Left ventricle myocardium inferior (tissue), 1 donor: ENCODE data around the gene PRELID1. TPM values are rescaled to one million over a fixed set of nuclear protein-coding genes. Genes with fewer than 3 reads are reported as not detected.

Source experiments
- DNase-seq: peaks from one replicate; pipeline ENCODE4 v3.0.0-alpha.2; 2020
- H3K27ac ChIP-seq: fragments of 200-600 bp; replicated peaks from 2 replicates; pipeline ENCODE4 v1.8.0; 2021
- H3K27me3 ChIP-seq: fragments of 200-600 bp; 2 replicates; pipeline ENCODE4 v1.8.0; 2021; ENCODE audit warnings: low read depth
- H3K36me3 ChIP-seq: fragments of 200-600 bp; 2 replicates; pipeline ENCODE4 v1.8.0; 2021
- H3K4me1 ChIP-seq: fragments of 200-600 bp; 2 replicates; pipeline ENCODE4 v1.8.0; 2021
- H3K4me3 ChIP-seq: fragments of 200-600 bp; 2 replicates; pipeline ENCODE4 v1.8.0; 2021; ENCODE audit warnings: mild to moderate bottlenecking, moderate library complexity
- H3K9me3 ChIP-seq: fragments of 200-600 bp; replicated peaks from 2 replicates; pipeline ENCODE4 v1.8.0; 2021
- intact Hi-C: fragments of 100-400 bp; cut with micrococcal nuclease; formaldehyde crosslinking; loops from one replicate; pipeline ENCODE4 v1.11.0; 2022
- total RNA-seq: library from RNA; stranded (reverse); fragmentation: NEBNext Ultra II Directional; extraction: Animal tissue kit (Norgen Biotek cat#: 25700); gene quantifications from one replicate; pipeline ENCODE4 v1.2.1, GENCODE V29; 2021
- TF ChIP-seq, protein P1 (sequence below): fragments of 200-600 bp; IDR thresholded peaks from 2 replicates; pipeline ENCODE4 v1.8.0; 2021; ENCODE audit warnings: antibody characterized with exemption, mild to moderate bottlenecking, borderline replicate concordance
- donor health status: DM: no; HTN: yes; CAD: no; lungs with severe emphysema.

Gene PRELID1
- total RNA-seq, 1 donor from 2014 or later = 40.0 TPM

DNA sequence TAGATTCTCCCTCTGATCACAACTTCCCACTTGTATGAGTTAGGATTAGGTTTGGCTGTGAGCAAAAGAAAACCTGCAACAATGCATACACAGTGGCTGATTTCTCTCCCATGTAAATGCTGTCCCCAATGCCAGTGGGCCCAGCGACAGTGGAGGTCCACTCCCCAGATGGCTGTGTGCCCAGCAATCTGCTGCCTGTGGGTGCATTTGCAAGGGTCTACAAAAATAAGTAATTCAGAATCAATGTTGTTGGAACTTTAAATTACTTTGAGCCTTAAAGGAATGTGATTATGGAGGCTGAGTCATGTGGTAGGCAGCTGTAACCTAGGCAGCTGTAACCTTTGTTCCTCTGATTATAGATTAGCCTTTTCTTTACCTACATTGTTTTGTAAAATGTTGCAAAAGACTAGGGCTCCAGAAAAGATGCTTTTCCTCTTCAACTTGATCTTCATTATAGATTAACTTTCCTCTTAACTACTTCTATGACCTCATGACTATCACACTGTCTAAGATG lies 22.3 kb downstream of the PRELID1 start:
- intact Hi-C loops = no loop called here
- no peaks in the 10 kb centered on the region for H3K9me3 ChIP-seq
- no peaks in the 10 kb centered on the region for H3K27me3 ChIP-seq
- no peak overlapping the region for H3K4me3 ChIP-seq
- TF ChIP-seq, protein P1, sequence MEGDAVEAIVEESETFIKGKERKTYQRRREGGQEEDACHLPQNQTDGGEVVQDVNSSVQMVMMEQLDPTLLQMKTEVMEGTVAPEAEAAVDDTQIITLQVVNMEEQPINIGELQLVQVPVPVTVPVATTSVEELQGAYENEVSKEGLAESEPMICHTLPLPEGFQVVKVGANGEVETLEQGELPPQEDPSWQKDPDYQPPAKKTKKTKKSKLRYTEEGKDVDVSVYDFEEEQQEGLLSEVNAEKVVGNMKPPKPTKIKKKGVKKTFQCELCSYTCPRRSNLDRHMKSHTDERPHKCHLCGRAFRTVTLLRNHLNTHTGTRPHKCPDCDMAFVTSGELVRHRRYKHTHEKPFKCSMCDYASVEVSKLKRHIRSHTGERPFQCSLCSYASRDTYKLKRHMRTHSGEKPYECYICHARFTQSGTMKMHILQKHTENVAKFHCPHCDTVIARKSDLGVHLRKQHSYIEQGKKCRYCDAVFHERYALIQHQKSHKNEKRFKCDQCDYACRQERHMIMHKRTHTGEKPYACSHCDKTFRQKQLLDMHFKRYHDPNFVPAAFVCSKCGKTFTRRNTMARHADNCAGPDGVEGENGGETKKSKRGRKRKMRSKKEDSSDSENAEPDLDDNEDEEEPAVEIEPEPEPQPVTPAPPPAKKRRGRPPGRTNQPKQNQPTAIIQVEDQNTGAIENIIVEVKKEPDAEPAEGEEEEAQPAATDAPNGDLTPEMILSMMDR = no peak
- peaks cover 22% of the 10 kb centered on the region for H3K36me3 ChIP-seq
- no peak overlapping the region for H3K27ac ChIP-seq
- peaks cover 15% of the 10 kb centered on the region for H3K4me1 ChIP-seq
- no peak for DNase-seq

DNA sequence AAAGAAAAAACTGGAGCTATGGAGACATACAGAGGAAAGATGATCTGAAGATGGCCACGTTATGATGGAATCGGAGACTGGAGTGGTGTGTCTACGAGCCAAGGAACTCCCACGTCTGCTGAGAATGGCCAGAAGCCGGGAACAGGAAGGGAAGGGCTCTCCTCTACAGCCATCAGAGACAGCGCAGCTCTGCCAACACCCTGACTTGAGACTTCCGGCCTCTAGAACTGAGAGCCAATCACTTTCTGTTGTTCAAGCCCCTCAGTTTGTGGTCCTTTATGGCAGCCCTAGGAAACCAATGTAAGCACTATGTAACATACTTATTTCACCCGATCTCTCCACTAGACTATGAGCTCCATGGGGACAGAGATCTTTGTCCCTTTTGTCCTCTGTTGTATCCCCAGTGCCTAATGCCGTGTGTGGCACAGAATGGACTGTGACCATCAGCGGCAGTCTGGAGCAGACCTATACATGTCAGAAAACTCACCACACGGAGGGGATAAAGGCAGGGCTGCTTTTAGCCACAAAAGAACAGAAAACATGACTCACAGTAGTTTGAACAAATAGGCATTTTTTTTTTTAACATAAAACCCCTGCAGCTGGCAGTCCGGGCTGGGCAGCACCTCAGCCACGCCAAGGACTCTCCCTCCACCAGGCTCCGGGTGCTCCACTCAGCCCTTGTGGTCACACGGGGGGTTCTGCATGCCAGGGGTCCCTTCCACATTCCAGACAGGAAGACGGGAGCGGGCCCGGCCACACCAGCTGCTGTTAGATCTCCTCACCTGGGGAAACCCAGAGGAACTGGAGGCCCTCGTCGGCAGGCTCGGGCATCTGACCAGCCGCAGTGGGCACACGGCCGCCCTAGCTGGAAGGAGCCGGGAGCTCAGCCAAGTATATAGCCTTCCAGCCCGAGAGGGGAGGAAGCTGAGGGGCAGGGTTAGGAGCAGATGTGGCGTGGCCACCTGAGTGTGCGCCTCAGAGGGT lies 24.2 kb downstream of the PRELID1 start:
- TF ChIP-seq, protein P1 = no peak
- Histone ChIP-seq H3K36me3 (peaks cover 39% of the 10 kb centered on the region), H3K27me3 (no peaks in the 10 kb centered on the region), H3K4me1 (peaks cover 15% of the 10 kb centered on the region), H3K27ac (peak overlapping the region; percentile 72), H3K9me3 (no peaks in the 10 kb centered on the region), H3K4me3 (no peak overlapping the region)
- peak; percentile 50 for DNase-seq
- intact Hi-C loops = no loop called here

DNA sequence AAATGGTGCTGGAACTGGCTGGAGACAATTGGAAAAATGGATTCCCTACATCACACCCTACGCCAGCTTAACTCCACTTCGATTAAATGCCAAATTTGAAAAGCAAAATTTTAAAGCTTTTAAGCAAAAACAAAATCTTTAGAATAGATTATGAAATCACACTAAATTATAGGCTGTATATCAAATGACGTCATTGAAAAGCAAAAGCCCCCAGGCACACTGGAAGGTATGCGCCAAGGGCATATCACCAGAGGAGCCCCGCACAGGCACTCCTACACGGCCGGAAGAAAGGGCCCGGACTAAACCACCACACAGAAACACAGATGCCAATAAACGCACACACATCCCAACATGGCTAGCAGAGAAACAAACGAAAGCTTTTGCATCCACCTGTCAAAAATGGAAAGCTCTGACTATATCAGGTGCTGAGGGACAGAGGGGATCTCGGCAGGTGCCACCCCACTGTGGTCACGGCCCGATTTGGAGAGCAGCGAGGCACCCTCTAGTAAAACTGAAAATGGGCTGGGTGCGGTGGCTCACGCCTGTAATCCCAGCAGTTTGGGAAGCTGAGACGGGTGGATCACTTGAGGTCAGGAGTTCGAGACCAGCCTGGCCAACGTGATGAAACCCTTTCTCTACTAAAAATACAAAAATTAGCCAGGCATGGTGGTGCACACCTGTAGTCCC lies 25.1 kb downstream of the PRELID1 start:
- TF ChIP-seq, protein P1 = no peak
- no peaks in the 10 kb centered on the region for H3K27me3 ChIP-seq
- H3K36me3 ChIP-seq = peaks cover 48% of the 10 kb centered on the region
- H3K4me1 ChIP-seq = peaks cover 15% of the 10 kb centered on the region
- H3K9me3 ChIP-seq = no peaks in the 10 kb centered on the region
- no peak overlapping the region for H3K4me3 ChIP-seq
- peak; percentile 1 for DNase-seq
- no peak overlapping the region for H3K27ac ChIP-seq
- intact Hi-C loops = no loop called here

DNA sequence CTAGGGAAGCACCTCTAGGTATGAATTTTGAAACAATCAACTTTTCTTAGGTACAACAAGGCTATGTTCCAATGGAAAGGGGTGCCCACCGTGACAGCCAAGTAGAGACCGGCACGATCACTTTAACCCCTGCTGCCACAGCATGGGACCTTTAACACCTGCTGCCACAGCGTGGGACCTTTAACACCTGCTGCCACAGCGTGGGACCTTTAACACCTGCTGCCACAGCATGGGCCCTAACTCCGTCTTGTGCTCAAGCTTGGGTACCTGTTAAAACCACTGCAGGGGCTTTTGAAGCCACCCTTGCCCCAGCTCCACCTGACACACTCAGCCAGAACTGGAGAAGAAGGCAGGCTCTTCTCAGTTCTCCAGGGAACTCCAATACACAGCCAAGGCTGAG lies 26.3 kb downstream of the PRELID1 start:
- peak; percentile 3 for DNase-seq
- Histone ChIP-seq H3K4me1 (peaks cover 24% of the 10 kb centered on the region), H3K27me3 (no peaks in the 10 kb centered on the region), H3K27ac (no peak overlapping the region), H3K36me3 (peaks cover 60% of the 10 kb centered on the region), H3K9me3 (no peaks in the 10 kb centered on the region), H3K4me3 (no peak overlapping the region)
- TF ChIP-seq, protein P1 = no peak
- intact Hi-C loops = no loop called here

DNA sequence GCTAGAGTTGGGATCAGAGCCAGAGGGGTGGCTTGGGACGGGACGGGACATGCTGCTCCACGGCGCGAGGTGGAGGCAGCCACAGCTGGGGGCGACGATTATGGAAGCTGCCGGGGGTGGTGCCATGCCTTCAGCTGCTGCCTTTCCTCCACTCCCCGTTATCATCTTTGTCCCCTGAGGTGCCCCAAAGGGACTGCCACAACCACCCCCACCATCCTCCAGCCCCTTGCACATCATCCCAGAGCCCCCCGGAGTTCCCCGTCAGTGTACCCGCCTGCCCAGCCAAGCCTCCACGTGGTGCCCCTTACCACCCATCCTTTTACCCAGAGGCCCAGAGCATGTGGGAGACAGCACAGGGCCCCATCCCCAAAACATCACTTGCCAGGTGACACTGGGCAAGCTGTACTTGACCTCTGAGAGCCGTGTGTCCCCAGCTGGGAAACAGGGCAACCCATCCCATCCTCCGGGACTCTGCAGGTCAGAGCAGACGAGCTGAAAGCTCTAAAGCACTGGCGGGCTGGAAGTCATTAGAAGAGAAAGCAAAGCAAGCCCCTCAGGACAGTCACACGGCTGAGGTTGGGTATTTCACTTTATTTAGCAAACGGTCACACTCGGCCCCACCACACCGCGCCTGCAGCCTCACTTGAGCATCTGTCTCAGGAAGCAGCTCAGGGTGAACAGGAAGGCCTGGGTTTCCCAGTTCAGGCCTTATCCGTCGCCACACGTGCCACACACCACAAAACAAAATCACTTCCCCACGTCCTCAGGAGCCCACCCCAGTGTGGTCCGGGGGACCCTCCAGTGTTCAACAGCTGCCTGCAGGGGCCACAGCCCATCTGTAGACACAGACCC lies 27.6 kb downstream of the PRELID1 start:
- no peak for DNase-seq
- H3K4me3 ChIP-seq = no peak overlapping the region
- H3K4me1 ChIP-seq = peaks cover 37% of the 10 kb centered on the region
- no peaks in the 10 kb centered on the region for H3K27me3 ChIP-seq
- TF ChIP-seq, protein P1 = no peak
- peaks cover 73% of the 10 kb centered on the region for H3K36me3 ChIP-seq
- no peaks in the 10 kb centered on the region for H3K9me3 ChIP-seq
- H3K27ac ChIP-seq = no peak overlapping the region
- intact Hi-C loops = no loop called here
